ENCODE results near the gene PUS10. TPM values are rescaled to one million over a fixed set of nuclear protein-coding genes. Genes with fewer than 3 reads are reported as not detected.

PUS10 gene
- total and polyA plus RNA-seq, 2 of the 13 experiments (the other 11 are each of a cell fraction or from before 2014, with no cell fraction given) = 41.4 to 44.3 TPM

GRCh38 chr2:61017003-61017555, 976 bp downstream of the PUS10 start (continued):
- TF ChIP-seq ZNF44 (CRISPR knock-in tag; IDR thresholded peaks at IDR 0.05) = 0 out of 2 replicates have a peak, but pooled peaks have one; percentile 32
- TF ChIP-seq HINFP (CRISPR knock-in tag; IDR thresholded peaks at IDR 0.05; ENCODE audit: low read depth) = peak; percentile 73; the same call in 1 of the 2 replicates
- peak; percentile 47; the same call in 1 of the 2 replicates for TF ChIP-seq MAZ (IDR thresholded peaks at IDR 0.05; ENCODE audit: borderline replicate concordance, low read depth, low read length)
- 0 out of 2 replicates have a peak, but pooled peaks have one; percentile 2 for TF ChIP-seq MAZ (CRISPR knock-in tag; IDR thresholded peaks at IDR 0.05; ENCODE audit: low read depth)
- no peak for TF ChIP-seq ATAD3A (CRISPR knock-in tag; IDR thresholded peaks at IDR 0.05)
- TF ChIP-seq ZNF574 (CRISPR knock-in tag; IDR thresholded peaks at IDR 0.05) = peak; percentile 79
- TF ChIP-seq THAP8 (CRISPR knock-in tag; IDR thresholded peaks at IDR 0.05; ENCODE audit: borderline replicate concordance) = no peak
- TF ChIP-seq SPEN (CRISPR knock-in tag; IDR thresholded peaks at IDR 0.05; ENCODE audit: low read depth) = no peak; the same call in 1 of the 2 replicates
- TF ChIP-seq HNF4A (CRISPR knock-in tag; IDR thresholded peaks at IDR 0.05) = no peak; the same call in 1 of the 2 replicates
- TF ChIP-seq ZNF878 (CRISPR knock-in tag; IDR thresholded peaks at IDR 0.05) = no peak
- no peak for TF ChIP-seq RARA (CRISPR knock-in tag; IDR thresholded peaks at IDR 0.05)
- TF ChIP-seq PCBP2 (optimal IDR thresholded peaks at IDR 0.05; ENCODE audit: low read depth, low read length, poor library complexity, severe bottlenecking) = no peak
- no peak; the same call in 1 of the 2 replicates for TF ChIP-seq ZNF782 (CRISPR knock-in tag; IDR thresholded peaks at IDR 0.05; ENCODE audit: borderline replicate concordance)
- TF ChIP-seq ZNF512B (CRISPR knock-in tag; IDR thresholded peaks at IDR 0.05; ENCODE audit: borderline replicate concordance) = peak; percentile 78; the same call in 1 of the 2 replicates
- TF ChIP-seq ZNF607 (CRISPR knock-in tag; IDR thresholded peaks at IDR 0.05; ENCODE audit: borderline replicate concordance) = no peak; the same call in 1 of the 2 replicates
- TF ChIP-seq NFKBIZ (CRISPR knock-in tag; IDR thresholded peaks at IDR 0.05) = no peak
- no peak for TF ChIP-seq ZNF724P (CRISPR knock-in tag; IDR thresholded peaks at IDR 0.05; ENCODE audit: borderline replicate concordance)
- no peak for TF ChIP-seq SMARCC2 (IDR thresholded peaks at IDR 0.05)
- no peak for TF ChIP-seq MATR3 (CRISPR knock-in tag; IDR thresholded peaks at IDR 0.05)
- TF ChIP-seq HNF1B (CRISPR knock-in tag; IDR thresholded peaks at IDR 0.05) = peak; percentile 82; the same call in 1 of the 2 replicates

Data from HepG2 (cell line).